Right lobe of liver (tissue), 6 donors: ENCODE results near the gene KCNE3. TPM values are rescaled to one million over a fixed set of nuclear protein-coding genes. Genes with fewer than 3 reads are reported as not detected.

ENCODE experiments used
- ATAC-seq, 4 donors: fragments of 200-7000 bp; cut with Tn5 transposase; one replicate each; pipeline ENCODE4 v1.9.1; 2020; ENCODE audit warnings: mild to moderate bottlenecking in 4 of 4, moderate library complexity in 4 of 4
- DNase-seq, 3 donors: peaks; one replicate each; pipeline ENCODE4 v3.0.0-alpha.2; 2020
- H3K27ac ChIP-seq, 3 donors: fragments of 200-600 bp; one replicate each; pipeline ENCODE4 v1.8.0; 2022
- H3K27me3 ChIP-seq, 2 donors: fragments of 200-600 bp; one replicate each; pipeline ENCODE4 v1.8.0; 2022
- H3K36me3 ChIP-seq, 4 donors: fragments of 200-600 bp; sonication (generic) in 1 of 4; one replicate each; pipeline versions ENCODE4 v1.5.1 to v1.8.0; 2017 to 2022; ENCODE audit warnings: control low read depth in 1 of 4
- H3K4me1 ChIP-seq, 4 donors: fragments of 200-600 bp; sonication (generic) in 1 of 4; one replicate each; pipeline versions ENCODE4 v1.5.1 to v1.8.0; 2017 to 2022; ENCODE audit warnings: control low read depth in 1 of 4
- H3K4me3 ChIP-seq, 3 donors: fragments of 200-600 bp; one replicate each; pipeline ENCODE4 v1.8.0; 2022
- H3K9me3 ChIP-seq, 4 donors: fragments of 200-600 bp; sonication (generic) in 1 of 4; one replicate each; pipeline versions ENCODE4 v1.5.1 to v1.8.0; 2017 to 2022; ENCODE audit warnings: control low read depth in 1 of 4
- CTCF ChIP-seq, 4 donors: fragments of 200-600 bp in 3 of 4; fragments of 450-650 bp in 1 of 4; IDR thresholded peaks; one replicate each; pipeline versions ENCODE4 v1.5.1 to v1.8.0; 2016 to 2022; ENCODE audit warnings: antibody characterized with exemption in 4 of 4, mild to moderate bottlenecking in 2 of 4
- POLR2A ChIP-seq: fragments of 450-650 bp; IDR thresholded peaks from one replicate; pipeline ENCODE4 v1.6.1; 2017; ENCODE audit warnings: antibody characterized with exemption, mild to moderate bottlenecking
- WGBS: methylation state at CpG from one replicate; pipeline ENCODE4 v1.1.6; 2018; ENCODE audit warnings: low coverage, low lambda C conversion rate; ENCODE audit not compliant: insufficient coverage; ENCODE audit errors: missing lambda C conversion rate; 5-methylcytosine and 5-hydroxymethylcytosine counted together
- intact Hi-C, 2 donors: fragments of 100-400 bp; cut with DNase I; formaldehyde crosslinking; loops; one replicate each; pipeline versions ENCODE4 v1.11.2 to v1.14.1; 2022
- total RNA-seq, 6 experiments: library from RNA; depleted of rRNA in 2 of 6; stranded (reverse); fragments of >200 nt in 2 of 6; fragmentation: NEBNext Ultra II Directional in 3 of 6; extraction: Animal tissue kit (Norgen Biotek cat#: 25700) in 3 of 6; gene quantifications; one replicate each; pipeline versions ENCODE4 v1.1.0 to v1.2.4, GENCODE V29; 2016 to 2023
- donor health status: DM: no; HTN: yes; CAD: no.
- donor health status: DM: no; HTN: no; CAD: no.
- donor health status: DM: no; HTN: no; CAD: no.
- donor health status: DM: no; HTN: yes; CAD: no.
- donor health status: DM: no; HTN: yes; CAD: no.

The KCNE3 gene
- total RNA-seq, 6 experiments from 2014 or later = 1.3 to 7.6 (median 4.8) TPM

- WGBS = 74% methylated on average over 8 of the region's 9 CpGs
Measured at GRCh38 chr11:74444173-74444826, 23.0 kb downstream of the KCNE3 start.

GRCh38 chr11:74443071-74443864, 24.1 kb downstream of the KCNE3 start:
- DNase-seq (peak; percentile 35 to 74 (median 61)), ATAC-seq (peak; percentile 98 to 100 (median 98))
- intact Hi-C loops = loop anchor here (5.0 to 10.0 kb wide), 2 partner anchors 51 to 188 kb away; no protein-coding TSS in a partner anchor
- TF ChIP-seq CTCF (IDR thresholded peaks at IDR 0.05) = peak; percentile 35 to 50 (median 42)
- TF ChIP-seq POLR2A = no peak
- H3K4me3 ChIP-seq = no peak overlapping the region
- no peak overlapping the region for H3K27ac ChIP-seq
- peaks cover 0 to 7% (median 4%) of the 10 kb centered on the region in 4 donors for H3K4me1 ChIP-seq
- 38% methylated on average over 8 of the region's 8 CpGs for WGBS
- no peaks in the 10 kb centered on the region for H3K36me3 ChIP-seq
- H3K9me3 ChIP-seq = no peaks in the 10 kb centered on the region
- H3K27me3 ChIP-seq = no peaks in the 10 kb centered on the region

More at GRCh38 chr11:74444173-74444826, 23.0 kb downstream of the KCNE3 start:
- Histone ChIP-seq H3K27ac (no peak overlapping the region), H3K27me3 (no peaks in the 10 kb centered on the region), H3K4me1 (peaks cover 0 to 7% (median 4%) of the 10 kb centered on the region in 4 donors), H3K9me3 (no peaks in the 10 kb centered on the region), H3K36me3 (no peaks in the 10 kb centered on the region), H3K4me3 (no peak overlapping the region)
- DNase-seq (no peak), ATAC-seq (no peak)
- TF ChIP-seq CTCF (IDR thresholded peaks at IDR 0.05) = no peak
- TF ChIP-seq POLR2A = no peak
- intact Hi-C loops = loop anchor here (5.0 to 10.0 kb wide), 2 partner anchors 52 to 189 kb away; no protein-coding TSS in a partner anchor

- H3K9me3 ChIP-seq = no peaks in the 10 kb centered on the region
- intact Hi-C loops = loop anchor here (5.0 to 10.0 kb wide), 2 partner anchors 50 to 188 kb away; no protein-coding TSS in a partner anchor
- DNase-seq = no peak
- H3K4me3 ChIP-seq = no peak overlapping the region
- H3K4me1 ChIP-seq = peaks cover 0 to 7% (median 4%) of the 10 kb centered on the region in 4 donors
- peak in 1 of 4 donors; percentile 54 for ATAC-seq
- no peaks in the 10 kb centered on the region for H3K27me3 ChIP-seq
- H3K36me3 ChIP-seq = no peaks in the 10 kb centered on the region
- no peak overlapping the region for H3K27ac ChIP-seq
- WGBS = 71% methylated on average over 3 of the region's 3 CpGs
- TF ChIP-seq POLR2A (no peak), CTCF (IDR thresholded peaks at IDR 0.05) (no peak)
Measured at GRCh38 chr11:74442636-74443035, 24.7 kb downstream of the KCNE3 start.

- H3K36me3 ChIP-seq = no peaks in the 10 kb centered on the region
- WGBS = 80% methylated on average over 1 of the region's 1 CpG
- intact Hi-C loops = no loop called here
- DNase-seq (no peak), ATAC-seq (no peak)
- no peak overlapping the region for H3K27ac ChIP-seq
- H3K27me3 ChIP-seq = no peaks in the 10 kb centered on the region
- TF ChIP-seq CTCF (IDR thresholded peaks at IDR 0.05) (no peak), POLR2A (no peak)
- H3K4me1 ChIP-seq = peaks cover 0 to 7% (median 4%) of the 10 kb centered on the region in 4 donors
- H3K9me3 ChIP-seq = no peaks in the 10 kb centered on the region
- no peak overlapping the region for H3K4me3 ChIP-seq
Measured at GRCh38 chr11:74438681-74439080, 28.7 kb downstream of the KCNE3 start.
